Right ventricle myocardium inferior (tissue), 1 donor: Measurements from ENCODE around the gene INCA1. TPM values are rescaled to one million over a fixed set of nuclear protein-coding genes. Genes with fewer than 3 reads are reported as not detected.

Source experiments
- ATAC-seq: fragments of 200-7000 bp; cut with Tn5 transposase; one replicate; pipeline ENCODE4 v1.9.1; 2020; ENCODE audit warnings: mild to moderate bottlenecking, moderate library complexity
- DNase-seq: peaks from one replicate; pipeline ENCODE4 v3.0.0; 2021; ENCODE audit errors: missing footprints
- intact Hi-C: fragments of 100-400 bp; cut with DNase I; formaldehyde crosslinking; loops from one replicate; pipeline ENCODE4 v1.11.0; 2022
- total RNA-seq: library from RNA; stranded (reverse); fragmentation: NEBNext Ultra II Directional; extraction: Animal tissue kit (Norgen Biotek cat#: 25700); gene quantifications from one replicate; pipeline ENCODE4 v1.2.1, GENCODE V29; 2021
- donor health status: DM: no; HTN: yes; CAD: no; lungs with severe emphysema.

Gene INCA1
- total RNA-seq, 1 donor from 2014 or later, result 2.4 TPM

DNA sequence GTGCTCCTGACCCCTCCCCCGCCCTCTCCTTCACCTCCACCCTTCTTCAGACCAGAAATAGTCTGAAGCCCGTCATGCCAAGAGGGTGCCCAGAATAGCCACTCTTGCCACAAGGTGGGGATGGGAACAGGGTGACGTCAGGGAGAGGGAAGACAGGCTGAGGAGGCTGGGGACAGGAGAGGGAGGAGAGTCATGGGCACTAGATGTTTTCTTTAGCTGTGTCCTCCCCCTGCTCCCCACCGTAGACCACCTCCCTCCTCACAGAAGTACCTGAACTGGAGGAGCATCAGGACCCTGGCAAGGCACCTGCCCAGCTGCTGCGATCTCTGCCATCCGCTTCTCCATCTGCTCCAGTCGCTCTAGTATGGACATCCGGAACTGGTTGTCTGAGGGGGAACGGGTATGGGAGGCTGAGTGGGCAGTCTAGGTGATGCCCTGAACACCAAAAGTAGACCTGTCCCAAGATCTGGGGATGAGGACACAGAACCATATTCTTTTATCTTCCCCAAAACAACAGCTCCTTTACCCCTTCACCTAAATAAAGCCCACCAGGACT, 23.1 kb downstream of the INCA1 start:
- intact Hi-C loops, result no loop called here
- DNase-seq (no peak), ATAC-seq (peak; percentile 71)

DNA sequence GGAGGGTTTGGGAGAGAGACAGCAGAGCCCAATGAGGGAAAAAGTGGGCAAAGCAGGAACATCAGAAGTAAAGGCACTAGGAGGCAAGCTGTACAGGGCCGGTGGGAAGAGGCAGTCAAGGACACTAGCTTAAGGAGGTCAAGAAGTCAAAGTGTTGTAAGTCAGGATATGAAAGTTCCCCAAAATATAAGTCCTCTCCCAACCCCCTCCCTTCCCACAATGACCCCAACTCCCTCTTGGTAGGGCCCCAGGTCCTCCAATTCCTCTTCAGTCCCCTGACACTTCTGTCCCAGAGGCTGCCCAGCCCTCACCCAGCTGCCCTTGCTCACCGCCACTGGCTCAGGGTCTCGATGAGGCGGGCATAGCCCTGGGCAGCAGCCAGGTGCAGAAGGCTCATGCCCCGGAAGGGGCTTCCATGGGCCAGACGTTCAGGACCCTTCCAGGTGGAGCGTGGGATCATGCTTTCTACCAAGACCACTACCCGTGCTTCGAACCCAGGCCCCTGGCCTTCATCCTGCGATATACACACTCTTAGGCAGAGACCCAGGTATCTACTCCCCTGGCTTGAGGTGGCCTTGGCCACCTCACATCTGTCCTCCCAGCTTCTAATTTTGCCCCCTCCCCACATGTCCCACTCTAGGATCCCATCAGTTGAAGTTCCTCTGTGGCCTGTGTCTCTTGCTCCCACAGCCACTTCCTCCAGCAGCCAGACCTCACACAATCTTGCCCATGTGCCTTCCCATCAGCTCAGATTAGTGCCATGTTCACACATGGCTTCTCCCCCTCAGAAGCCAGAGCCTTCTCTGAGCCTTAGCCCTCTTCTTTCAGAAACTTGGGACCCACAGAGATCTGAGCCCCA, 23.8 kb downstream of the INCA1 start:
- peak; percentile 0 for ATAC-seq
- DNase-seq, result no peak
- intact Hi-C loops, result no loop called here

DNA sequence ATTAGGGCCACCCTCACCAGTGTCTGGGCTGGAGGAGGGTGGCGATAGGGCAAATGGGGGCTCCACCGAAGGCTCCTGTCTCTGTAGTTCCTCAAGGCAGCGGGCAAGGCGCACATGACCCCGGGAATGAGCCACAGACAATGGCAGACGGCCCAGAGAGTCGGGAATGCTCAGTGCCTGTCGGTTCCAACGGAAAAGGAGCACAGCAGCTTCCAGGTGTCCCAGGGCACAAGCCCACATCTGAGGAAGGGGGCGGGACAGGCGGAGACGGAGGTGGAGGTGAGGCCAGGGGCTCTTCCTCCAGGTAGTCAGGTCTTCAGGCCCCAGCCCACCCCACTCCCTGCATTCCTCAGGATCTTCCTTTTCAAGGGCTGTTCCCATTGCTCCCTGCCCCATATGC, 24.6 kb downstream of the INCA1 start:
- ATAC-seq (no peak), DNase-seq (no peak)
- intact Hi-C loops, result no loop called here

DNA sequence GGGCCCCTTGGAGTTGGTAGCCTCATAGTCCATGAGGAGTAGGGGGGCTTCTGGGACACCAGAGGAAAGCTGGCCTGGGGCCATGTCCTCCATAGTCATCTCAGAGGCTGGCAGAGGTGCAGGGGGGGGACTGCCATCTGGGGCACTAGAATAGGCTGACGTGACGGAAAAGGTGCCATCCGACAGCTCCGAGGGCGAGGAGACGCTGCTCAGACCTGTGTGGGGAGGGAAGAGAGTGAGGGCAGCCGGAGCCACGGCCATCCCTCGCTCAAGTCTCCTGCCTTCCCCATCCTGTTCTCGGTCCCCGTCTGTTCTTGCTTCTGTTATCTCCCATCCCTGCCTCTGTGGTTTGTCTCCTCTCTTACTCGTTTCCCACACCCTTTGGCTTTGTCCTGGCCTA, 25.0 kb downstream of the INCA1 start:
- DNase-seq, result no peak
- ATAC-seq, result no peak

DNA sequence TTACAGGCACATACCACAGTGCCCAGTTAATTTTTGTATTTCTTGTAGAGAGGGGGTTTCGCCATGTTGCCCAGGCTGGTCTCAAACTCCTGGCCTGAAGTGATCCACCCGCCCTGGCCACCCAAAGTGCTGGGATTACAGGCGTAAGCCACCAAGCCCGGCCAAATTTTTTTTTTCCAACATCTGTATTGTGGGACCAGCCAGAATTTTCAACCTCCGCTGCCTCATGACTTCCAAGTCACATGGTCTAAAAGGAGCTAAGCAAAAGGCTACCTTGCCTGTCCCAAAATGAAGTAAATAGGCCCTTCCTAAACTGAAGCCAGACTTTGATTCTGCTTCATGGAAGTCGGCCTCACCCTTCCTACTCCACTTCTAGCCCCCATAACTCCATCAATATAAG, 25.5 kb downstream of the INCA1 start:
- no peak for DNase-seq
- ATAC-seq, result no peak
- intact Hi-C loops, result no loop called here

More for the DNA sequence above, 25.0 kb downstream of the INCA1 start:
- intact Hi-C loops, result no loop called here

DNA sequence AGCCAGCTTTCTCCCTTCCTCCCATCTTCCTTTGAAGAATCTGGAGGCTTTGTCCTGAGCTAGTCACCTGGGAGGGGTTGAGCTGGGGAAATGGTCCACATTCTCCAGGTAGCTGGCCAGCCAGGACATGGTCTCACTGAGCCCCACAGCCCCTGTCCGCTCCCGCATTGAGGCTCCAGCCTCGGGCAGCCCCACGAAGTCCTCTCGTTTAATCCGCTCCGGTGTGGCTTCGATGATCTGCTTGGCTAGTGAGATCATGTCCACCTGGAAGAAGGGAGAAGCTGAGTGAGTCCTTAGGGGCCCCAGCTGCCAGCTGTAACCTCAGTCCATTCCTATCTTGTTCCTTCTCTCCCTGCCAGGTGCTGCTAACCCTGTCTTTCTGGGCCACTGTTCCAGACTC, 27.0 kb downstream of the INCA1 start:
- no peak for DNase-seq
- intact Hi-C loops, result no loop called here
- no peak for ATAC-seq

DNA sequence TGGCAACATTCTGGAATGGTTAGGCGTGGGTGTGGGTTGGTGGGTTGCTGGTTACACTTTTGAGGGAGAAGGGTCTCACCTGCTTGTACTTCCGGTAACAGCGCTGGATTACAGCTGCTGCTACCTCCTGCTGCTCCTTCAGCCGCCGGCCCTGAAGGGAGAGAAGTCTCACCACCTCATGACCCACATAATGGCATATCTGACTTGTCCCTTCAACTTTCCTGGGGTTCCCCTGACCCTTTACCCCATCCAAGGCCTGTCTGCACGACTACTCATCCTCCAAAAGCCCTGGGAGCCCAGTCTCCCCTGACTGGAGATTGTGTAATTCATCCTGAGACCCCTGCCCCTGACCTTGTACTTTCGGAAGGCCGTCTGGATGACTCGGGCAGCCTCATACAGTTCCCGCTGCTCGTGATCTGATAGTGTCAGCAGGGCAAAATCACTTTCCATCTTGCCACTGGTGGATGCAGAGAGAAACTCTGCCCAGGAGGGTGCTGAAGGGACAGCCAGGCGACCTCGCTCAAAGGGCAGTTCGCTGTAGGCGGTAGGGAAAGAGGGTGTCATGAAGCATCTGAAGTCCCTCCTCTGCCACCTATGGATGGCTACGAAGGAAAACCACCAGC, 27.7 kb downstream of the INCA1 start:
- DNase-seq (no peak), ATAC-seq (no peak)

DNA sequence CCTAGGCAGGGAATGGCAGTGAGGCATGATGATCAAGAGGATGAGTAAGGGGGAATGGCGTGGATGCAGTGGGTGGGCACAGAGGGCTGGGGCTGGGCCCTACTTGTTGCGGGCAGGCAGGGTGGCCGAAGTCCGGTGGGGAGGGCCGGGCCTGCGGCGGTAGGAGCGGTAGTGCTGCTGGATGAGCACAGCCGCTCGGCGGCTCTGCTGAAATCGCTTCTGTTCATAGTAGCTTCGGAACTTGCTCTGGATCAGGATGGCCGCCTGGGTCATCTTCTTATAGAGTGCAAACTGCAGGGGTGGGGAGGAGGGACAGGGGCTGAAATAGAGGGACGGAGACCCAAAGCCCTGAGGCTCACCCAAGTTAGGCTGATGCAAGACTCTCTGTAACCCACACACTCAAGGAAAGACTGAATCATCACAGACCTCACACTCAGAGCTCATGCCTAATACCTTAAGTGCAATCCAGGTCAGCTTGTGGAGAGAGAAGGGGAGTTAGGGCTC, 28.2 kb downstream of the INCA1 start:
- ATAC-seq (no peak), DNase-seq (no peak)
- intact Hi-C loops, result loop anchor here (5.0 kb wide), 1 partner anchor 62 kb away; no protein-coding TSS in a partner anchor

More for the DNA sequence above, 27.7 kb downstream of the INCA1 start:
- intact Hi-C loops, result loop anchor here (5.0 kb wide), 1 partner anchor 62 kb away; no protein-coding TSS in a partner anchor

DNA sequence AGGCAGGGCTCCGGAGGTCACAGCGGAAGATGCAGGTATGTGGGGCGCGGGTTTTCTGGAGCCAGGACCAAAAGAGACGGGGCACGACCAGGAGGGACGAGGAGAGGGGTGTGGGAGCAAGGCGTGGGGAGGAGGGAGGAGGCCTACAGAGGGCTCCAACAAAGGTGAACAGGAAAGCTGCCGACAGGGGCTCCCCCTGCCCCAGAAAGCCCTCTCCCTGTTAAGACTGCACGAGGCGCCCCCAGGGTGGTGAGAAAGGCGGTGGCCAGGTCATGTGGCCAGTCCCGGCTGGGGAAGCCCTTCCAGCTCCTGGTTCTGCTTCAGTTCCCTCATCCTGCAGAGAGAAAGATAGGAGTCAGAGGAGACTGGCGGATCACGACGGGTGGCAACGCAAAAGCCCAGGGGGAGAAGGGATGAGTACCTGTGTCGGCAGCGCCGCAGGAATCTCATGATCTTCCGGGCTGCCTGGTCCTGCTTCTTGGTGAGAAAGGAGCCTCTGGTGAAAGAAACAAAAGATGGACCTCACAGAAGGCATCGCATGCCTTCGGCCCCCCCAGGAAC, 28.8 kb downstream of the INCA1 start:
- intact Hi-C loops, result loop anchor here (1.0 to 5.0 kb wide), 2 partner anchors 19 to 61 kb away; partner anchors contain the start of gene CAMTA2
- ATAC-seq, result no peak
- no peak for DNase-seq

DNA sequence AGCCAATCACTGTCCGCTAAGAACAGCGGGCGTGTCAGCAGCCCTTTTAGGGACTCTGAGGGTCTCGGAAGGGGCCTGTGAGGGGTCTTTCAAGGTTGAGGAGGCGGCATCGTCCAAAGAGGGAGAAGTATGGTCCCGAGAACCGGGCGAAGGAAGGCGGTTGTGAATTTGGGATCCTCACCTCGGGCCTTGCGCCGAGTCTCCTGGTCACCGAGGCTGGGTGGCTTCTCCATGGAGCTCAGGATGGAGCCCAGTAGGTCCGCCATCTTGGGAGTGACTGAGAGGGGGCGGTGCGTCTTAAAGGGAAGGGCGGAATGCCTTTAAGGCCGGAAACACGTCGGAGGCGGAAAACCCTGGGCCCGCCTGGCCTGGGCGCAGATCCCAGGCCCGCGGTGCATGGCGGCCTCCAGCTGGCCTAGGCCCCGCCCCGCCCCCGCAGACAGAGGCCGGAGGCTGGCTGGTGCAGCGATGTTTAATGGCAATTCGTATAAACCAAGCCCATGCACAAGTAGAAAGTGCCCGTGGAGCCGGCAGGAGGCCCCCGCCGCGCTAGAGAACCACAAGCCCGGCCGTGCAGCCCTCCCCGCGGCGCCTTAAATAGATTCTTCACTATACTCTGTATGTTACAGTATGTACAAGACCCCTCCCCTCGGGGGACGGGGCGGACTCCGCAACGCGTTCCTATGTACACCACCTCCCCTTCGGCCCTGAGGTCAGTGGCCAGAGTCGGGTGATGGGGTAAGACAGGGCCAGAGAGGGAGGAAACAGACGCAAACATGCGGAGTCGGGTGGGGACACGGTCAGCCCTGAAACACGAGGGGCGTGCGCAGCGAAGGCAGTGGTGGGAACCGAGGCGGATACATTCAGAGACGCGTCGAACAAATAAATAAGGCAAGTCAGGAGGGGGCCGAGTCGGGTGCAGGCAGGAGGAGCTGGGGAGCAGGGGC, 29.5 kb downstream of the INCA1 start, which contains the start of gene SPAG7:
TSS of gene SPAG7 (minus strand) at position 279 of the 947 bp plus-strand sequence. CDS start at position 266, 13 bp downstream.
- DNase-seq (peak; percentile 97), ATAC-seq (peak; percentile 88)
- intact Hi-C loops, result loop anchor here (1.0 to 5.0 kb wide), 4 partner anchors 19 to 61 kb away; partner anchors contain the start of genes CAMTA2, PFN1, RNF167 and SLC25A11

DNA sequence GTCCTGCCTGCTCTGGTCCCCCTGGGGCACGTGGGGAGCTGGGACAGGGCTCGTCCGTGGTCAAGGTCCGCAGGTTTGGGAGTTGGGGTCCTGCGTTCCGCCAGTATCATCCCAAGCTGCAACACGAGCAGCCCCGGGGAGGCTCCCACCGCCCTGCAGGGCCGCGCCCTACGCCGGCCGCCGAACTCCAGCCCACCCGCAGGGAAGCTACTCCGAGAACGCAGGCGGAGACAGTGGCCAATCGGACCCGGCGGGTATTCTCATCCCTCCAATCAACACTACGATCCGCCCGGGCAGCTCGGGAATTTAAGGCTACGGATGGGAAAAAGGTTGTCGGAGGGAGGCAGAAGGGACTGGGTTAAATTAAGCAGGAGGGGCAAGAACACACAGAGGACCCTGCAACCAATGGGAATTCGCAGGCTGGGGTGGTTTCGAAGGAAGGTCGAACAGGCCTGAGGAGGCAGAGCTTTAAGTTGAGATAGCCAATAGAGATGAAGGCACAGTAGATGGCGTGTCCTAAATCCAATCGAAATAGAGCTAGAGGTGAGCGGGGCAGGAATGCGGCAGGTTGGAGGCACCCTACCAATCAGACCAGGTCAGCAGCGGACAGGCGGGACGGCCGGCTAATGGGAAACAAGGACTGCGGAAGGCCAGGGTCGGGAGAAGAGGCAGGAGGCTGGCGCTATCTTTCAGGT, 30.3 kb downstream of the INCA1 start:
- DNase-seq (peak; percentile 99), ATAC-seq (peak; percentile 92)
- intact Hi-C loops, result loop anchor here (1.0 to 5.0 kb wide), 3 partner anchors 19 to 60 kb away; partner anchors contain the start of genes PFN1, RNF167 and SLC25A11

DNA sequence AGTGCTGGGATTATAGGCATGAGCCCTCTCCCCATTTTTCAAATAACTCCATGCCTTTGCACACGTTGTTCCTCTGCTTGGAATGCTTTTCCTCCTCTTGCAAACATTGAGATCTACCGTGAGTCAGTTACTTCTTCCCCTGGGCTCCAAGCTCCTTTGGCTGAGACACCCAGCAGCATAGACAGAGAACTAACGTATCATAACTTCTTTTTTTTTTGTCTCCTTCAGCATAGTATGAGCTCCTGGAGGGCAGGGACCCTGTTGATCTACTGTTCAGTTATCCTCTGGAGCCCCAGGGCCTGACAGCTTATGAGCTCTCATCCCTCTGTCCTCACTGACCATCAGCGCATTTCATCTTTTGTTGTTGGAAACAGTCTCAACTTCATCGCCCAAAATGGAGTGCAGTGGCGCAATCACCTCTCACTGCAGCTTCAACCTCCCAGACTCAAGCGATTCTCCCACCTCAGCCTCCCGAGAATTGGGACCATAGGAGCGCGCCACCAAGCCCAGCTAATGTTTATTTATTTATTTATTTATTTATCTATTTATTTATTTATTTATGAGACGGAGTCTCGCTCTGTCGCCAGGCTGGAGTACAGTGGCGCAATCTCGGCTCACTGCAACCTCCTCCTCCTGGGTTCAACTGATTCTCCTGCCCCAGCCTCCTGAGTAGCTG, 31.9 kb downstream of the INCA1 start:
- ATAC-seq, result no peak
- intact Hi-C loops, result loop anchor here (5.0 kb wide), 1 partner anchor 58 kb away; no protein-coding TSS in a partner anchor
- no peak for DNase-seq

DNA sequence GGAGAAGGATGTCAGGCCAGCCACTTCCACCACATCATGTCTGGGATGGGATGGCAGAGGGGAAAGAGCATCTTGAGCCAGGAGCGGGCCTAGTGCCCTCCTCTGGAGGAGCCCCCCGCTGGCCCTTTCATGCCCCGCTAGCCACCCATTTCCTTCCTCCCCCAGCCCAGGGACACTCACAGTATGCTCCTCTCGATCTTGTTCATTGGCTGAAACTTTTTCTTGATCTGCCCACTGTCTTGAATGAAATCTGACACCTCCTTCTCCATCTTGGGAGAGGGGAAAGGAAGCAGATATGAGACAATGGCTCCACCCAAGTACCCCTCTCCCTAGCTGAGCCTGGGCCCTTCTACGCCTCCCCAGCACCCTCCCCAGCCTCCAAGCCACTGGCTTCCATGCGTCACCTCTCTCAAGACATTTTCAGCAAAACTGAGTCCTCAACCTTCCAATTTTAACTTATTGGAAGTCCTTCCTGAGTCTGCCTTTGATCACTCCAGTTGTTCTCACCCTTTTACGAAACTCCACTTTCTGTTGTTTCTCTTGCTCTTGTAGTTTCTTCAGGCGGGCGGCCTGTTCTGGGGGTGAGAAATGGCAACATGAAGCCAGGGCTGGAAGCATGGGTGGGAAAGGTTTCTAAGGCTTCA, 36.9 kb downstream of the INCA1 start:
- no peak for DNase-seq

DNA sequence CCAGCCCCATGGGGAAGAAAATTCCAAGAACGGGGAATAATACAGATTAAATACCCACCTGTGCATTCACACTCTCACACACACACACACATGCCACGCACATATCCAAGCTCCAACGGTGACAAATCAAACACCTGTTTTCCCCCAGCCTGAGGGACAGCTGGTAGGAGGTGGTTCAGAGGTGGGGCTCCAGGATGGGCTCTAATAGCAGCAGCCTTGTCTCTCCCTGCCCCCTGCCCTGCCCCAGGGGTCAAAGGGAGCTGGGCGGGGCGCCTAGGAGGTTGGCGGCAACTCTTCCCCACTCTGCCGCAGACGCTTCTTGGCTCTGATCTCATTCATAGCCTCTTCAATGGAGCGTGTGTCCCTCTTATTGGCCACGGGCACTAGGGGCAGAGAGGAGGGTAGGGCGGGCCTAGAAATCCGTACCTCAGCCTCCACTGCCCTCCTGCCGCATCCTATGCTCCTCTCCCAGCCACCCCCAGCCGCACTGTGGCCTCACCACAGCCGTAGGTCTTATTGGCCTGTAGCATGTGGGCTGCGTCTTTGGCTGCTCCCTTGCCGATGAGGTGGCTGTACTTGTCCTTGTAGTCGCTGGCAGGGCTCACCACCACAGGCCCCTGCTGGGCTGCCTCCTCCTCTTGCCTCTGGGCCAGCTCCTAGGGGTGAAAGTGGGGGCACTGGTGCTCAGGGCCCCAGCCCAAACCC, 37.9 kb downstream of the INCA1 start:
- ATAC-seq (no peak), DNase-seq (no peak)
- intact Hi-C loops, result no loop called here

More for the DNA sequence above, 36.9 kb downstream of the INCA1 start:
- no peak for ATAC-seq
- intact Hi-C loops, result no loop called here

DNA sequence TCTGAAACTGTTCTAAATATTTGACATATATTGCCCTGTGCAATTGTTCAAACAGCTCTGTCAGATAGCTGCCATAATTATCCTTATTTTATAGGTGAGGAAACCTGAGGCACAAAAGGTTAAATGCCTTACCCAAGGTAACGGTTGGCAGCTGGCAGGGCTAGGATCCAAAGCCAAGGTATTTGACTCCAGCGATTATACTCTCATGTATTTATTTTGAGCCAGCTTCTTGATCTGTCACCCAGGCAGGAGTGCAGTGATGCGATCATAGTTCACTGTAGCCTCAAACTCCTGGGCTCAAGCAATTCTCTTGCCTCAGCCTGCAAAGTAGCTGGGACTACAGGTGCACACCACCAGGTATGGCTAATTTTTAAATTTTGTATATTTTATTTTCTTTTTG, 39.2 kb downstream of the INCA1 start:
- intact Hi-C loops, result no loop called here
- no peak for ATAC-seq
- DNase-seq, result no peak
